HEK293 (cell line): ENCODE data around the gene TMEM203.

Source experiments
- FEZF1 ChIP-seq: fragments of 450-650 bp; formaldehyde crosslinking; IDR thresholded peaks from 2 replicates; pipeline ENCODE4 v1.5.1; 2016; ENCODE audit warnings: missing biosample characterization, missing genetic modification characterization
- GLIS1 ChIP-seq: fragments of 450-650 bp; formaldehyde crosslinking; IDR thresholded peaks from 2 replicates; pipeline ENCODE4 v1.5.1; 2016; ENCODE audit warnings: missing biosample characterization, missing genetic modification characterization
- GLIS2 ChIP-seq: fragments of 450-650 bp; formaldehyde crosslinking; IDR thresholded peaks from 2 replicates; pipeline ENCODE4 v1.5.1; 2016; ENCODE audit warnings: missing biosample characterization, missing genetic modification characterization
- OSR2 ChIP-seq: fragments of 450-650 bp; formaldehyde crosslinking; IDR thresholded peaks from 2 replicates; pipeline ENCODE4 v1.5.1; 2016; ENCODE audit warnings: missing biosample characterization, missing genetic modification characterization
- WT1 ChIP-seq: fragments of 450-650 bp; formaldehyde crosslinking; IDR thresholded peaks from 2 replicates; pipeline ENCODE4 v1.5.1; 2016; ENCODE audit warnings: missing biosample characterization, missing genetic modification characterization
- ZEB2 ChIP-seq: fragments of 450-650 bp; formaldehyde crosslinking; IDR thresholded peaks from 2 replicates; pipeline ENCODE4 v1.5.1; 2016; ENCODE audit warnings: missing biosample characterization, missing genetic modification characterization
- ZNF10 ChIP-seq: fragments of 450-650 bp; formaldehyde crosslinking; IDR thresholded peaks from 2 replicates; pipeline ENCODE4 v1.5.1; 2017; ENCODE audit warnings: missing biosample characterization, missing genetic modification characterization
- ZNF132 ChIP-seq: fragments of 450-650 bp; formaldehyde crosslinking; IDR thresholded peaks from 2 replicates; pipeline ENCODE4 v1.5.1; 2017; ENCODE audit warnings: missing biosample characterization, missing genetic modification characterization, borderline replicate concordance
- ZNF133 ChIP-seq: fragments of 450-650 bp; formaldehyde crosslinking; IDR thresholded peaks from 2 replicates; pipeline ENCODE4 v1.5.1; 2016; ENCODE audit warnings: missing biosample characterization, missing genetic modification characterization
- ZNF146 ChIP-seq: fragments of 450-650 bp; formaldehyde crosslinking; IDR thresholded peaks from 2 replicates; pipeline ENCODE4 v1.5.1; 2016; ENCODE audit warnings: missing biosample characterization, missing genetic modification characterization
- ZNF311 ChIP-seq: fragments of 450-650 bp; formaldehyde crosslinking; IDR thresholded peaks from 2 replicates; pipeline ENCODE4 v1.5.1; 2017; ENCODE audit warnings: missing biosample characterization, missing genetic modification characterization, borderline replicate concordance
- ZNF350 ChIP-seq: fragments of 450-650 bp; formaldehyde crosslinking; IDR thresholded peaks from 2 replicates; pipeline ENCODE4 v1.5.0; 2017; ENCODE audit warnings: missing biosample characterization, mild to moderate bottlenecking, missing genetic modification characterization
- ZNF354C ChIP-seq: fragments of 450-650 bp; formaldehyde crosslinking; IDR thresholded peaks from 2 replicates; pipeline ENCODE4 v1.5.1; 2016; ENCODE audit warnings: missing biosample characterization, missing genetic modification characterization, low read depth, borderline replicate concordance
- ZNF391 ChIP-seq: fragments of 450-650 bp; formaldehyde crosslinking; IDR thresholded peaks from 2 replicates; pipeline ENCODE4 v1.5.1; 2016; ENCODE audit warnings: low read depth, missing biosample characterization, missing genetic modification characterization, borderline replicate concordance
- ZNF416 ChIP-seq: fragments of 450-650 bp; formaldehyde crosslinking; IDR thresholded peaks from 2 replicates; pipeline ENCODE4 v1.5.1; 2016; ENCODE audit warnings: missing biosample characterization, missing genetic modification characterization
- ZNF433 ChIP-seq: fragments of 450-650 bp; formaldehyde crosslinking; IDR thresholded peaks from 2 replicates; pipeline ENCODE4 v1.5.1; 2016; ENCODE audit warnings: missing biosample characterization, missing genetic modification characterization, low read depth
- ZNF544 ChIP-seq: fragments of 450-650 bp; formaldehyde crosslinking; IDR thresholded peaks from 2 replicates; pipeline ENCODE4 v1.5.0; 2017; ENCODE audit warnings: missing biosample characterization, missing genetic modification characterization
- ZNF548 ChIP-seq: fragments of 450-650 bp; formaldehyde crosslinking; IDR thresholded peaks from 2 replicates; pipeline ENCODE4 v1.5.1; 2016; ENCODE audit warnings: missing biosample characterization, missing genetic modification characterization
- ZNF571 ChIP-seq: fragments of 450-650 bp; formaldehyde crosslinking; IDR thresholded peaks from 2 replicates; pipeline ENCODE4 v1.5.0; 2017; ENCODE audit warnings: missing biosample characterization, missing genetic modification characterization
- ZNF654 ChIP-seq: fragments of 450-650 bp; formaldehyde crosslinking; IDR thresholded peaks from 2 replicates; pipeline ENCODE4 v1.5.1; 2016; ENCODE audit warnings: low read depth, missing biosample characterization, missing genetic modification characterization
- ZNF792 ChIP-seq: fragments of 450-650 bp; formaldehyde crosslinking; IDR thresholded peaks from 2 replicates; pipeline ENCODE4 v1.5.1; 2016; ENCODE audit warnings: missing biosample characterization, missing genetic modification characterization
- TF ChIP-seq, protein P1 (sequence below): fragments of 450-650 bp; formaldehyde crosslinking; IDR thresholded peaks from 2 replicates; pipeline ENCODE4 v1.5.1; 2016; ENCODE audit warnings: missing biosample characterization, missing genetic modification characterization
- TF ChIP-seq, protein P2 (sequence below): fragments of 450-650 bp; formaldehyde crosslinking; IDR thresholded peaks from 2 replicates; pipeline ENCODE4 v1.5.1; 2017; ENCODE audit warnings: missing biosample characterization, missing genetic modification characterization
- TF ChIP-seq, protein P3 (sequence below): fragments of 450-650 bp; formaldehyde crosslinking; IDR thresholded peaks from 2 replicates; pipeline ENCODE4 v1.5.1; 2016; ENCODE audit warnings: missing biosample characterization, missing genetic modification characterization, low read depth
- TF ChIP-seq, protein P4 (sequence below): fragments of 450-650 bp; formaldehyde crosslinking; IDR thresholded peaks from 2 replicates; pipeline ENCODE4 v1.5.1; 2016; ENCODE audit warnings: missing biosample characterization, missing genetic modification characterization
- TF ChIP-seq, protein P5 (sequence below): fragments of 450-650 bp; formaldehyde crosslinking; conservative IDR thresholded peaks from 2 replicates; pipeline ENCODE4 v1.5.1; 2016; ENCODE audit warnings: low read depth, missing biosample characterization, missing genetic modification characterization

Gene TMEM203

DNA sequence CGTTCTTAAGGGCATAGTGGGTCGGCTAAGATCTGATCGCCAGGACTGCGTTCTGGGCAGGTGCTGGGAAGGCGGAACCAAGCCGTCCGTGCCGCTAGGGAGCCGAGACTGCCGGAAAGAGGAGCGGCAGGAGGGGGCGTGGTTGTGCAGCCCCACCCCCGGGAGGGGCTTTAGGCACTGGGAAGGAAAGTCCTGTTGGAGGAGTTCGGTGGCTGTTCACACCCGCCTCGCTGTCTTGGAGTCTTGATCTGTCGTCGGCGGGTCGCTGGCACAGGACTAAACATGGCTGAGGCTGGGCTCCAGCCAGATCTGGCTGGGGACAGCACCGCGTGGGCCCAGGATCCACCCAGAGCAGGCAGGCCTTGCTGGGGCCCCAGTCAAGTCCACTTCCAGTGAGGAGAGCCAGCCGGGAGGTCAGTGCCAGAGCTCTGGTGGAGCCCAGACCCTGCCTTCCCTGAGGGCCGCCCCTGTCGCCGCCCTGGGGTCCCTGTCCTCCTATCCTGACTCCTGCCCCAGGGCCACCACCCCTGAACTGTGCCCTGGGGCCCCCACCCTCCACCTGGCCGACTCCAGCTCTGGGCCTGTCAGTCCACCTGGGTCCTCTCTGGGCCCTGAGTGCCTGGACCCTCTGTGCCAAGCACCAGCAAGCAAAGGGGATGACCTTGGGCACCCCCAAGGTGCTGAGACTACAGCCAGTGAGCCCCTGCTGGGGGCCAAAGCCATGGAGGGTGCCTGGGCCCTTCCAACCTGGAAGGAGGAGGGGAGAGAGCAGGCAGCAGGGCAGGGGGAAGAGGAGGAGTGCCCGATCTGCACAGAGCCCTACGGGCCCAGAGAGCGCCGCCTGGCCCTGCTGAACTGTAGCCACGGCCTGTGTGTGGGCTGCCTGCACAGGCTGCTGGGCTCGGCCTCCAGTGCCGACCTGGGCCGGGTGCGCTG lies 12.1 kb upstream of the TMEM203 start (continued):
- TF ChIP-seq ZNF10 (tag by site-specific recombination) = no peak
- TF ChIP-seq, protein P1, sequence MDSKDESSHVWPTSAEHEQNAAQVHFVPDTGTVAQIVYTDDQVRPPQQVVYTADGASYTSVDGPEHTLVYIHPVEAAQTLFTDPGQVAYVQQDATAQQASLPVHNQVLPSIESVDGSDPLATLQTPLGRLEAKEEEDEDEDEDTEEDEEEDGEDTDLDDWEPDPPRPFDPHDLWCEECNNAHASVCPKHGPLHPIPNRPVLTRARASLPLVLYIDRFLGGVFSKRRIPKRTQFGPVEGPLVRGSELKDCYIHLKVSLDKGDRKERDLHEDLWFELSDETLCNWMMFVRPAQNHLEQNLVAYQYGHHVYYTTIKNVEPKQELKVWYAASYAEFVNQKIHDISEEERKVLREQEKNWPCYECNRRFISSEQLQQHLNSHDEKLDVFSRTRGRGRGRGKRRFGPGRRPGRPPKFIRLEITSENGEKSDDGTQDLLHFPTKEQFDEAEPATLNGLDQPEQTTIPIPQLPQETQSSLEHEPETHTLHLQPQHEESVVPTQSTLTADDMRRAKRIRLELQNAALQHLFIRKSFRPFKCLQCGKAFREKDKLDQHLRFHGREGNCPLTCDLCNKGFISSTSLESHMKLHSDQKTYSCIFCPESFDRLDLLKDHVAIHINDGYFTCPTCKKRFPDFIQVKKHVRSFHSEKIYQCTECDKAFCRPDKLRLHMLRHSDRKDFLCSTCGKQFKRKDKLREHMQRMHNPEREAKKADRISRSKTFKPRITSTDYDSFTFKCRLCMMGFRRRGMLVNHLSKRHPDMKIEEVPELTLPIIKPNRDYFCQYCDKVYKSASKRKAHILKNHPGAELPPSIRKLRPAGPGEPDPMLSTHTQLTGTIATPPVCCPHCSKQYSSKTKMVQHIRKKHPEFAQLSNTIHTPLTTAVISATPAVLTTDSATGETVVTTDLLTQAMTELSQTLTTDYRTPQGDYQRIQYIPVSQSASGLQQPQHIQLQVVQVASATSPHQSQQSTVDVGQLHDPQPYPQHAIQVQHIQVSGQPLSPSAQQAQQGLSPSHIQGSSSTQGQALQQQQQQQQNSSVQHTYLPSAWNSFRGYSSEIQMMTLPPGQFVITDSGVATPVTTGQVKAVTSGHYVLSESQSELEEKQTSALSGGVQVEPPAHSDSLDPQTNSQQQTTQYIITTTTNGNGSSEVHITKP (tag by site-specific recombination) = peak; percentile 61; the same call in 1 of the 2 replicates
- peak; percentile 66; the same call in 1 of the 2 replicates for TF ChIP-seq GLIS2 (tag by site-specific recombination)
- TF ChIP-seq WT1 = no peak
- TF ChIP-seq ZNF544 = no peak
- no peak for TF ChIP-seq ZNF350 (tag by site-specific recombination)
- TF ChIP-seq ZNF548 = no peak
- TF ChIP-seq, protein P2, sequence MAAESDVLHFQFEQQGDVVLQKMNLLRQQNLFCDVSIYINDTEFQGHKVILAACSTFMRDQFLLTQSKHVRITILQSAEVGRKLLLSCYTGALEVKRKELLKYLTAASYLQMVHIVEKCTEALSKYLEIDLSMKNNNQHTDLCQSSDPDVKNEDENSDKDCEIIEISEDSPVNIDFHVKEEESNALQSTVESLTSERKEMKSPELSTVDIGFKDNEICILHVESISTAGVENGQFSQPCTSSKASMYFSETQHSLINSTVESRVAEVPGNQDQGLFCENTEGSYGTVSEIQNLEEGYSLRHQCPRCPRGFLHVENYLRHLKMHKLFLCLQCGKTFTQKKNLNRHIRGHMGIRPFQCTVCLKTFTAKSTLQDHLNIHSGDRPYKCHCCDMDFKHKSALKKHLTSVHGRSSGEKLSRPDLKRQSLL (tag by site-specific recombination) = no peak
- no peak for TF ChIP-seq ZNF132
- no peak for TF ChIP-seq ZNF354C (tag by site-specific recombination)
- no peak for TF ChIP-seq FEZF1 (tag by site-specific recombination)
- TF ChIP-seq ZNF133 = no peak
- TF ChIP-seq ZNF433 (tag by site-specific recombination) = no peak
- no peak for TF ChIP-seq ZNF146
- no peak for TF ChIP-seq GLIS1 (tag by site-specific recombination)
- no peak for TF ChIP-seq ZNF792 (tag by site-specific recombination)
- TF ChIP-seq, protein P3, sequence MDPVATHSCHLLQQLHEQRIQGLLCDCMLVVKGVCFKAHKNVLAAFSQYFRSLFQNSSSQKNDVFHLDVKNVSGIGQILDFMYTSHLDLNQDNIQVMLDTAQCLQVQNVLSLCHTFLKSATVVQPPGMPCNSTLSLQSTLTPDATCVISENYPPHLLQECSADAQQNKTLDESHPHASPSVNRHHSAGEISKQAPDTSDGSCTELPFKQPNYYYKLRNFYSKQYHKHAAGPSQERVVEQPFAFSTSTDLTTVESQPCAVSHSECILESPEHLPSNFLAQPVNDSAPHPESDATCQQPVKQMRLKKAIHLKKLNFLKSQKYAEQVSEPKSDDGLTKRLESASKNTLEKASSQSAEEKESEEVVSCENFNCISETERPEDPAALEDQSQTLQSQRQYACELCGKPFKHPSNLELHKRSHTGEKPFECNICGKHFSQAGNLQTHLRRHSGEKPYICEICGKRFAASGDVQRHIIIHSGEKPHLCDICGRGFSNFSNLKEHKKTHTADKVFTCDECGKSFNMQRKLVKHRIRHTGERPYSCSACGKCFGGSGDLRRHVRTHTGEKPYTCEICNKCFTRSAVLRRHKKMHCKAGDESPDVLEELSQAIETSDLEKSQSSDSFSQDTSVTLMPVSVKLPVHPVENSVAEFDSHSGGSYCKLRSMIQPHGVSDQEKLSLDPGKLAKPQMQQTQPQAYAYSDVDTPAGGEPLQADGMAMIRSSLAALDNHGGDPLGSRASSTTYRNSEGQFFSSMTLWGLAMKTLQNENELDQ (tag by site-specific recombination) = no peak
- TF ChIP-seq ZNF654 = no peak
- TF ChIP-seq ZNF571 (tag by site-specific recombination) = no peak
- TF ChIP-seq, protein P4, sequence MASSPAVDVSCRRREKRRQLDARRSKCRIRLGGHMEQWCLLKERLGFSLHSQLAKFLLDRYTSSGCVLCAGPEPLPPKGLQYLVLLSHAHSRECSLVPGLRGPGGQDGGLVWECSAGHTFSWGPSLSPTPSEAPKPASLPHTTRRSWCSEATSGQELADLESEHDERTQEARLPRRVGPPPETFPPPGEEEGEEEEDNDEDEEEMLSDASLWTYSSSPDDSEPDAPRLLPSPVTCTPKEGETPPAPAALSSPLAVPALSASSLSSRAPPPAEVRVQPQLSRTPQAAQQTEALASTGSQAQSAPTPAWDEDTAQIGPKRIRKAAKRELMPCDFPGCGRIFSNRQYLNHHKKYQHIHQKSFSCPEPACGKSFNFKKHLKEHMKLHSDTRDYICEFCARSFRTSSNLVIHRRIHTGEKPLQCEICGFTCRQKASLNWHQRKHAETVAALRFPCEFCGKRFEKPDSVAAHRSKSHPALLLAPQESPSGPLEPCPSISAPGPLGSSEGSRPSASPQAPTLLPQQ (tag by site-specific recombination) = no peak
- TF ChIP-seq OSR2 (tag by site-specific recombination) = no peak
- TF ChIP-seq, protein P5, sequence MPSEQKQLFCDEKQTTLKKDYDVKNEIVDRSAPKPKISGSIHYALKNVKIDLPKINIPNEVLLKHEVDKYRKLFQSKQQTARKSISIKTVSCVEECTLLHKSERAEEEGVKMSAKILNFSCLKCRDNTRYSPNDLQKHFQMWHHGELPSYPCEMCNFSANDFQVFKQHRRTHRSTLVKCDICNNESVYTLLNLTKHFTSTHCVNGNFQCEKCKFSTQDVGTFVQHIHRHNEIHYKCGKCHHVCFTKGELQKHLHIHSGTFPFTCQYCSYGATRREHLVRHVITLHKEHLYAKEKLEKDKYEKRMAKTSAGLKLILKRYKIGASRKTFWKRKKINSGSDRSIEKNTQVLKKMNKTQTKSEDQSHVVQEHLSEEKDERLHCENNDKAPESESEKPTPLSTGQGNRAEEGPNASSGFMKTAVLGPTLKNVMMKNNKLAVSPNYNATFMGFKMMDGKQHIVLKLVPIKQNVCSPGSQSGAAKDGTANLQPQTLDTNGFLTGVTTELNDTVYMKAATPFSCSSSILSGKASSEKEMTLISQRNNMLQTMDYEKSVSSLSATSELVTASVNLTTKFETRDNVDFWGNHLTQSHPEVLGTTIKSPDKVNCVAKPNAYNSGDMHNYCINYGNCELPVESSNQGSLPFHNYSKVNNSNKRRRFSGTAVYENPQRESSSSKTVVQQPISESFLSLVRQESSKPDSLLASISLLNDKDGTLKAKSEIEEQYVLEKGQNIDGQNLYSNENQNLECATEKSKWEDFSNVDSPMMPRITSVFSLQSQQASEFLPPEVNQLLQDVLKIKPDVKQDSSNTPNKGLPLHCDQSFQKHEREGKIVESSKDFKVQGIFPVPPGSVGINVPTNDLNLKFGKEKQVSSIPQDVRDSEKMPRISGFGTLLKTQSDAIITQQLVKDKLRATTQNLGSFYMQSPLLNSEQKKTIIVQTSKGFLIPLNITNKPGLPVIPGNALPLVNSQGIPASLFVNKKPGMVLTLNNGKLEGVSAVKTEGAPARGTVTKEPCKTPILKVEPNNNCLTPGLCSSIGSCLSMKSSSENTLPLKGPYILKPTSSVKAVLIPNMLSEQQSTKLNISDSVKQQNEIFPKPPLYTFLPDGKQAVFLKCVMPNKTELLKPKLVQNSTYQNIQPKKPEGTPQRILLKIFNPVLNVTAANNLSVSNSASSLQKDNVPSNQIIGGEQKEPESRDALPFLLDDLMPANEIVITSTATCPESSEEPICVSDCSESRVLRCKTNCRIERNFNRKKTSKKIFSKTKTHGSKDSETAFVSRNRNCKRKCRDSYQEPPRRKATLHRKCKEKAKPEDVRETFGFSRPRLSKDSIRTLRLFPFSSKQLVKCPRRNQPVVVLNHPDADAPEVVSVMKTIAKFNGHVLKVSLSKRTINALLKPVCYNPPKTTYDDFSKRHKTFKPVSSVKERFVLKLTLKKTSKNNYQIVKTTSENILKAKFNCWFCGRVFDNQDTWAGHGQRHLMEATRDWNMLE (tag by site-specific recombination) = no peak
- TF ChIP-seq ZNF391 (tag by site-specific recombination) = no peak
- TF ChIP-seq ZNF416 (tag by site-specific recombination) = no peak
- no peak for TF ChIP-seq ZNF311 (tag by site-specific recombination)
- TF ChIP-seq ZEB2 (tag by site-specific recombination) = no peak
